Measurements from ENCODE around the gene NTN3.
"Not testable (repeated sequence)": the region's sequence is repeated elsewhere in the genome, so short reads cannot be mapped to it uniquely, and the experiment has no call there.

The NTN3 gene

DNA sequence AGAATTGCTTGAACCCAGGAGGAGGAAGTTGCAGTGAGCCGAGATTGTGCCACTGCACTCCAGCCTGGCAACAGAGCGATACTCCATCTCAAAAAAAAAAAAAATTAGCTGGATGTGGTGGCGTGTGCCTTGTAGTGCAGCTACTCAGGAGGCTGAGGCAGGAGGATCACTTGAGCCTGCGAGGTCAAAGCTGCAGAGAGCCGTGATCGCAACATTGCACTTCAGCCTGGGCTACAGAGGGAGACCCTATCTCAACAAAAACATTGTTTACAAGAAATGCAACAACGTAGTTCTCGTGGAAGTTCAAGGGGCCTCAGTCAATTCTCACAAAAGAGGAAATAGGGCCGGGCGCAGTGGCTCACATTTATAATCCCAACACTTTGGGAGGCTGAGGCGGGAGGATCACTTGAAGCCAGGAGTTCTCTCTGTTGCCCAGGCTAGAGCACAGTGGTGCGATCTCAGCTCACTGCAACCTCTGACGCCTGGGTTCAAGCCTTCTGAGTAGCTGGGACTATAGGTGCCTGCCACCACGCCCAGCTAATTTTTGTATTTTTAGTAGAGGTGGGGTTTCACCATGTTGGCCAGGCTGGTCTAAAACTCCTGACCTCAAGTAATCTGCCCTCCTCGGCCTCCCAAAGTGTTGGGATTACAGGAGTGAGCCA, 29.8 kb upstream of the NTN3 start:
- H3K4me3 ChIP-seq (ENCODE audit: low read depth in 1 of 5, low read length in 5 of 5); H3K9ac ChIP-seq (ENCODE audit: low read length in 5 of 5); H3K4me1 ChIP-seq (ENCODE audit: control insufficient read depth in 5 of 5, insufficient read depth in 5 of 5, low read length in 5 of 5); H3K27me3 ChIP-seq (ENCODE audit: control insufficient read depth in 5 of 5, insufficient read depth in 4 of 5, low read length in 5 of 5); H3K9me3 ChIP-seq (ENCODE audit: control insufficient read depth in 5 of 5, low read length in 5 of 5); H3K27ac ChIP-seq (ENCODE audit: low read depth, low read length): not testable (repeated sequence)
- peaks cover 0 to 52% (median 47%) of the 10 kb centered on the region in 5 donors for H3K36me3 ChIP-seq (ENCODE audit: control insufficient read depth in 5 of 5, insufficient read depth in 5 of 5, low read length in 5 of 5)

DNA sequence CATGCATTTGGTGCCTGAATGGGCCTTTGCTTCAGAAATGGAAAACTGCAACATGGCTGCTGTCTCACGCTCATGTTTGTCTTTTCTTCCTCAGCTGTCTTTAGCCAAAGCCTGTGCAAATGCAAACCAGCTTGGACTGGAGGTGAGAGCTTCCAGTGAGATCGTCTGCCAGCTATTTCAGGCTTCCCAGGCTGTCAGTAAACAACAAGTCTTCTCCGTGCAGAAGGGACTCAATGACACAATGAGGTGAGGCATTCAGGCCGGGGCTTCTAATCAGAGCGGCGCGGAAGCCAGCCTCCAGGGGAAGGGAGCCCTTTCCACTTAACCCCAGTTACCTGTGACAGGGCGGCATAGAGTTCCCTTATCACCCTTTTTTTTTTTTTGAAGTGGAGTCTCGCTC, 27.5 kb upstream of the NTN3 start:
- peaks cover 0 to 51% (median 44%) of the 10 kb centered on the region in 5 donors for H3K36me3 ChIP-seq (ENCODE audit: control insufficient read depth in 5 of 5, insufficient read depth in 5 of 5, low read length in 5 of 5)
- H3K27ac ChIP-seq (ENCODE audit: low read depth, low read length): no peak overlapping the region
- no peaks in the 10 kb centered on the region for H3K9me3 ChIP-seq (ENCODE audit: control insufficient read depth in 5 of 5, low read length in 5 of 5)

DNA sequence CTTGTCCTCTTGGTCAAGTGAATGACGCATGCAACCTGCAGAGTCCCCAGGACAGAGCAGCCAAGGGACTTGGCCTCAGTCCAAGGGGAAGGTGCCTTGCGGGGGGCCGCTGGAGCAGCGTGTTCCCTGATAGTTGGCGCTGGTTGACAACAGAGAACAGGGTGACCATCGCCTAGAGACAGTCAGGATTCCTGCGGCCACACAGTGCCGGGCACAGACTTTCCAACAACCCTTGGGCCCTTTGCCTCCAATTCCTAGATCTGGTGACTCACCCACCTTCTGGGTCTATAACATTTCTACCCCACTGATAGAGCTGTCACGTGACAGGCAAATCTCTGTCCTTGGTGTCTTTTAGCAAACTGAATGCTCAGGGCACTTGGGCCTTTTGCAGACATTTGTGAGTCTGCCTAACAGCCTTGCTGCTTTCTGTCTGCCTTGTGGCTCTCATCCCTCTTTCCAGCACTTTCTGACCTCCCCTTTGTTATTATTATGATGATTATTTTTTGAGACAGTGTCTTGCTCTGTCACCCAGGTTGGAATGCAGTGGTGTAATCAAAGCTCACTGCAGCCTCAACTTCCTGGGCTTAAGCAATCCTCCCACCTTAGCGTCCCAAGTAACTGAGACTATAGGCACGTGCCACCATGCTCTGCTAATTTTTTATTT, 23.0 kb upstream of the NTN3 start:
- no peak overlapping the region for H3K27ac ChIP-seq (ENCODE audit: low read depth, low read length)
- H3K9ac ChIP-seq (ENCODE audit: low read length in 5 of 5): no peak overlapping the region
- no peaks in the 10 kb centered on the region for H3K27me3 ChIP-seq (ENCODE audit: control insufficient read depth in 5 of 5, insufficient read depth in 4 of 5, low read length in 5 of 5)
- peaks cover 0 to 55% (median 51%) of the 10 kb centered on the region in 5 donors for H3K36me3 ChIP-seq (ENCODE audit: control insufficient read depth in 5 of 5, insufficient read depth in 5 of 5, low read length in 5 of 5)
- no peak overlapping the region for H3K4me3 ChIP-seq (ENCODE audit: low read depth in 1 of 5, low read length in 5 of 5)
- H3K9me3 ChIP-seq (ENCODE audit: control insufficient read depth in 5 of 5, low read length in 5 of 5): no peaks in the 10 kb centered on the region
- no peaks in the 10 kb centered on the region for H3K4me1 ChIP-seq (ENCODE audit: control insufficient read depth in 5 of 5, insufficient read depth in 5 of 5, low read length in 5 of 5)

More for the DNA sequence above, 27.5 kb upstream of the NTN3 start:
- Histone ChIP-seq H3K27me3 (ENCODE audit: control insufficient read depth in 5 of 5, insufficient read depth in 4 of 5, low read length in 5 of 5) (no peaks in the 10 kb centered on the region), H3K9ac (ENCODE audit: low read length in 5 of 5) (no peak overlapping the region), H3K4me3 (ENCODE audit: low read depth in 1 of 5, low read length in 5 of 5) (no peak overlapping the region), H3K4me1 (ENCODE audit: control insufficient read depth in 5 of 5, insufficient read depth in 5 of 5, low read length in 5 of 5) (no peaks in the 10 kb centered on the region)

DNA sequence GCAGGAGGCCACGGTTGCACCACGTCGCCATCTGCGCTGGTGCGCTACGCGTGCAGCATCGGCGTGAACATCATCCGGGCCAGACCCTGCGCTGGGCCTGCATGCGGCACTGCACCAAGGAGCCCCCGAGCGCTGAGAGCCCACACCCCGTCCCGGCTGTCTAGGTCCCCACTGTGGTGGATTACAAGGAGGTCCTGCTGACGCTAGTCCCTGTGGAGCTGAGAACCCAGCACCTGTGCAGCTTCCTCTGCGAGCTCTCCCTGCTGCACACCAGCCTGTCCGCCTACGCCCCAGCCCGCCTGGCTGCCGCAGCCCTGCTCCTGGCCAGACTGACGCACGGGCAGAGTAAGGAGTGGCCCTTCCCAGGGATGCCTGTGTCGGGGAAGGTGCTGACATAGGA, 22.0 kb upstream of the NTN3 start:
- Histone ChIP-seq H3K9me3 (ENCODE audit: control insufficient read depth in 5 of 5, low read length in 5 of 5) (no peaks in the 10 kb centered on the region), H3K27me3 (ENCODE audit: control insufficient read depth in 5 of 5, insufficient read depth in 4 of 5, low read length in 5 of 5) (no peaks in the 10 kb centered on the region), H3K4me1 (ENCODE audit: control insufficient read depth in 5 of 5, insufficient read depth in 5 of 5, low read length in 5 of 5) (no peaks in the 10 kb centered on the region), H3K27ac (ENCODE audit: low read depth, low read length) (no peak overlapping the region), H3K9ac (ENCODE audit: low read length in 5 of 5) (no peak overlapping the region), H3K4me3 (ENCODE audit: low read depth in 1 of 5, low read length in 5 of 5) (no peak overlapping the region), H3K36me3 (ENCODE audit: control insufficient read depth in 5 of 5, insufficient read depth in 5 of 5, low read length in 5 of 5) (peaks cover 0 to 59% (median 55%) of the 10 kb centered on the region in 5 donors)

DNA sequence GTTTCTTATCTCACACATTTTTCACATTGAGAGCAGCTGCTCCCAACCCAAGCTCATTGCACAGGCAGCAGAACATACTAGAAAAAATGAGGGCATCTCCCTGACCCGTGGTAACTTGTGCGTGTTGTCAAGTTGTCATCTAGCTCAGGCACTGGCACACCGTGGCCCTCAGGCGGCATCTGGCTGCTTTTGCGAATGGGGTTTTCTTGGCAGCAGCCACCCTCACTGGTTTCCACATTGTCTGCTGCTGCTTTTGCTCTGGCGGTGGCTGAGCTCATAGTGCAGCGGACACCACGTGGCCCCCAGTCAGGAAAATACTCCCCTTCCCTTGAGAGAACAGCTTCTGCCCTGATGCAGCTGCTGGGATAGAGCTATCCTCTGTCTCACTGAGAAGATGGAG, 20.6 kb upstream of the NTN3 start:
- H3K36me3 ChIP-seq (ENCODE audit: control insufficient read depth in 5 of 5, insufficient read depth in 5 of 5, low read length in 5 of 5): peaks cover 0 to 50% (median 48%) of the 10 kb centered on the region in 5 donors
- no peak overlapping the region for H3K9ac ChIP-seq (ENCODE audit: low read length in 5 of 5)
- no peaks in the 10 kb centered on the region for H3K9me3 ChIP-seq (ENCODE audit: control insufficient read depth in 5 of 5, low read length in 5 of 5)
- no peak overlapping the region for H3K4me3 ChIP-seq (ENCODE audit: low read depth in 1 of 5, low read length in 5 of 5)
- H3K27ac ChIP-seq (ENCODE audit: low read depth, low read length): no peak overlapping the region
- no peaks in the 10 kb centered on the region for H3K4me1 ChIP-seq (ENCODE audit: control insufficient read depth in 5 of 5, insufficient read depth in 5 of 5, low read length in 5 of 5)
- H3K27me3 ChIP-seq (ENCODE audit: control insufficient read depth in 5 of 5, insufficient read depth in 4 of 5, low read length in 5 of 5): no peaks in the 10 kb centered on the region

DNA sequence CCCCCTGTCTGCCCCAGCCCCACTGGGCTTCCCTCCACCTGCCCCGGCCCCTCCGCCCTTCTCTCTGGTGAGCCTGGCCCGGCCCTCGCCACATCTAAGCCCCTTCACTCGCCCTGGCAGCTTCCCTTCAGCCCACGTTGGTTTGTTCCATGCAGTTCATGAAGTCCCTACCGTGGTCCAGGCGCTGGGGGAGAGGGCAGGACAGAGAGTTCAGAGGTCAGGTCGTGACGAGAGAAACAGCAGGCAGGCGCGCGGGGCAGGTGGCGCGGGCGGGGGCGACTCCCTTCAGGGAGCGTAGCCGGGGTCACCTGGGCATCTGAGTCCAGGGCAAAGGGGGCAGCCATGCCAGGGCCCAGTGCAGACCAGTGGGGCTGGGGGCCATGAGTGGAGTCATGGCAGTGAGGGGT, 20.1 kb upstream of the NTN3 start:
- H3K9ac ChIP-seq (ENCODE audit: low read length in 5 of 5): no peak overlapping the region
- H3K4me3 ChIP-seq (ENCODE audit: low read depth in 1 of 5, low read length in 5 of 5): no peak overlapping the region
- no peaks in the 10 kb centered on the region for H3K27me3 ChIP-seq (ENCODE audit: control insufficient read depth in 5 of 5, insufficient read depth in 4 of 5, low read length in 5 of 5)
- H3K27ac ChIP-seq (ENCODE audit: low read depth, low read length): no peak overlapping the region
- H3K9me3 ChIP-seq (ENCODE audit: control insufficient read depth in 5 of 5, low read length in 5 of 5): no peaks in the 10 kb centered on the region
- peaks cover 0 to 50% (median 46%) of the 10 kb centered on the region in 5 donors for H3K36me3 ChIP-seq (ENCODE audit: control insufficient read depth in 5 of 5, insufficient read depth in 5 of 5, low read length in 5 of 5)
- no peaks in the 10 kb centered on the region for H3K4me1 ChIP-seq (ENCODE audit: control insufficient read depth in 5 of 5, insufficient read depth in 5 of 5, low read length in 5 of 5)

DNA sequence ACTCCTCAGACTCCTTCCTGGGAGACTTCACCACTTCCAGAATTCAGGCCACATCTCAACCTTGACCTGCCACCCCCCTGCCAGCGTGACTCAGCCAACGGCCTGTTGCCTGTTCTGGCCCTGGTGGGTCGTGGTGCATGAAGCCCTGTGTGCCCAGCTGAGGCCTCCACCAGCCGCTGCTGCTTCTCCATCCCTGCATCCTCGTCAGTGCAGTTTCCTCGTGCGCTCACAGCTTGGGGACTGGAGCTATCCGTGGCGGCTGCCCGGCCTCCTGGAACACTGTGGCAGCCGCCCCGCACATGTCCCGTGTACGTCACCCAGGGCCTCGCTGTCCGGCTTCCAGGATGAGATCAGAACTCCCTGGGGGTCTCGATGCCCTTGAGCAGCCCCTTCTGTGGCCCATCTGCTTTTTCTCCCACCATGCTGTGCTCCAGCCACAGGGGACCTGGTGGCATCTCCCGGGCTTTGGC, 19.2 kb upstream of the NTN3 start:
- H3K27me3 ChIP-seq (ENCODE audit: control insufficient read depth in 5 of 5, insufficient read depth in 4 of 5, low read length in 5 of 5): no peaks in the 10 kb centered on the region
- H3K36me3 ChIP-seq (ENCODE audit: control insufficient read depth in 5 of 5, insufficient read depth in 5 of 5, low read length in 5 of 5): peaks cover 0 to 50% (median 46%) of the 10 kb centered on the region in 5 donors
- H3K9ac ChIP-seq (ENCODE audit: low read length in 5 of 5): no peak overlapping the region
- H3K4me3 ChIP-seq (ENCODE audit: low read depth in 1 of 5, low read length in 5 of 5): no peak overlapping the region
- H3K27ac ChIP-seq (ENCODE audit: low read depth, low read length): no peak overlapping the region
- H3K9me3 ChIP-seq (ENCODE audit: control insufficient read depth in 5 of 5, low read length in 5 of 5): peaks cover 0 to 3% (median 0%) of the 10 kb centered on the region in 5 donors
- no peaks in the 10 kb centered on the region for H3K4me1 ChIP-seq (ENCODE audit: control insufficient read depth in 5 of 5, insufficient read depth in 5 of 5, low read length in 5 of 5)

DNA sequence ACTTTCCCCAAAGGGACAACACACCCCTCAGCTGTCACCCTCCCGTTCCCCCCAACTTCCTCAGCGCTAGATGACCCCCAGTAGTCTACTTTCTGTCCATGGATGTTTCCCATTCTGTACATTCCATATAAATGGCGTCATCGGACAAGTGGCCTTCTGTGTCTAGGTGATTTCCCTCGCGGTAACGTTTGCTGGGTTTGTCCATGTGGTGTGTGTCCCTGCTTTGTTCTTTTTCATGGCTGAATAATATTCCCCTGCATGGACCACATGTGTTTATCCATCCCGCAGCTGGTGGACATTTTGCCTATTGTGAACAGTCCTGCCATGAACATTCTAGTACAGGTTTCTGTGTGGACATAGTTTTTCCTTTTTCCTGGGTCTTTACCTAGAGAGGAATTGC, 18.4 kb upstream of the NTN3 start:
- peaks cover 0 to 3% (median 0%) of the 10 kb centered on the region in 5 donors for H3K9me3 ChIP-seq (ENCODE audit: control insufficient read depth in 5 of 5, low read length in 5 of 5)
- H3K27ac ChIP-seq (ENCODE audit: low read depth, low read length): no peak overlapping the region
- H3K9ac ChIP-seq (ENCODE audit: low read length in 5 of 5): no peak overlapping the region
- no peak overlapping the region for H3K4me3 ChIP-seq (ENCODE audit: low read depth in 1 of 5, low read length in 5 of 5)
- H3K27me3 ChIP-seq (ENCODE audit: control insufficient read depth in 5 of 5, insufficient read depth in 4 of 5, low read length in 5 of 5): no peaks in the 10 kb centered on the region
- H3K36me3 ChIP-seq (ENCODE audit: control insufficient read depth in 5 of 5, insufficient read depth in 5 of 5, low read length in 5 of 5): peaks cover 0 to 49% (median 44%) of the 10 kb centered on the region in 5 donors
- no peaks in the 10 kb centered on the region for H3K4me1 ChIP-seq (ENCODE audit: control insufficient read depth in 5 of 5, insufficient read depth in 5 of 5, low read length in 5 of 5)

DNA sequence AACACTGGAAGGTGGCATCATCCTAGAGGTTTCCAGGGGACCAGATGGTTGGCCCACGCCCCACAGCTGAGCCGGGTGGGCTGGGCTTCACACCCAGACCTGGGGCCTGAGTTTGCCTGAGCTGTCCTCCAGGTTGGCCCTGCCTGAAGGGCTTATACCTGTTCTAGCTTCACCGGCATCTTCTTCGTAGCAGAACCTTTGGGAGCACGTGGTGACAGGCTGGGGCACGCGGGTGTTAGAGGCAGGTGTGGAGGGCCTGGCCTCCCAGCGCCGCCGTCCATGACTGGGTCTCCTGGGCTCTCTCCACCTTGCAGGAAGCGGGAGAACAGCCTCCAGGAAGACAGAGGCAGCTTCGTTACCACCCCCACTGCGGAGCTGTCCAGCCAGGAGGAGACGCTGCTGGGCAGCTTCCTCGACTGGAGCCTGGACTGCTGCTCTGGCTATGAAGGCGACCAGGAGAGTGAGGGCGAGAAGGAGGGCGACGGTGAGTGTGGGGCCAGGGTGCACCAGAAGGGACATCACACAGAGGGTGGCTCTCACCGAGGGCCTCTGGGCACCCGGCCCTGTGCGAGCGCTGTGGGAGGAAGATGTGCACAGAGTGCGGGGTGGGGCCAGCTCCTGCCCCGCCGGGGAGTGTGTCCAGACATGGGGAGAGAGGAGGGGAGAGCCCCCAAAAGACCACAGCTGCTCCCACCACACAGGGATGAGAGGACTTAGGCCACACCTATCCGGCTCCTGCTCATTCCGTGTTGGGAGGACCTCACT, 15.8 kb upstream of the NTN3 start:
- Histone ChIP-seq H3K9ac (ENCODE audit: low read length in 5 of 5) (no peak overlapping the region), H3K27ac (ENCODE audit: low read depth, low read length) (no peak overlapping the region), H3K27me3 (ENCODE audit: control insufficient read depth in 5 of 5, insufficient read depth in 4 of 5, low read length in 5 of 5) (no peaks in the 10 kb centered on the region), H3K4me1 (ENCODE audit: control insufficient read depth in 5 of 5, insufficient read depth in 5 of 5, low read length in 5 of 5) (peaks cover 0 to 18% (median 12%) of the 10 kb centered on the region in 5 donors), H3K36me3 (ENCODE audit: control insufficient read depth in 5 of 5, insufficient read depth in 5 of 5, low read length in 5 of 5) (peaks cover 0 to 35% (median 32%) of the 10 kb centered on the region in 5 donors), H3K9me3 (ENCODE audit: control insufficient read depth in 5 of 5, low read length in 5 of 5) (peaks cover 0 to 3% (median 0%) of the 10 kb centered on the region in 5 donors), H3K4me3 (ENCODE audit: low read depth in 1 of 5, low read length in 5 of 5) (no peak overlapping the region)

All from subcutaneous abdominal adipose tissue (tissue), 5 donors.